ENCODE measurements around the gene NINJ2.

GRCh38 chr12:611721-612120 is 51.5 kb downstream of the NINJ2 start:
- TF ChIP-seq JUND (IDR thresholded peaks at IDR 0.05) = no peak
- TF ChIP-seq, protein P1, sequence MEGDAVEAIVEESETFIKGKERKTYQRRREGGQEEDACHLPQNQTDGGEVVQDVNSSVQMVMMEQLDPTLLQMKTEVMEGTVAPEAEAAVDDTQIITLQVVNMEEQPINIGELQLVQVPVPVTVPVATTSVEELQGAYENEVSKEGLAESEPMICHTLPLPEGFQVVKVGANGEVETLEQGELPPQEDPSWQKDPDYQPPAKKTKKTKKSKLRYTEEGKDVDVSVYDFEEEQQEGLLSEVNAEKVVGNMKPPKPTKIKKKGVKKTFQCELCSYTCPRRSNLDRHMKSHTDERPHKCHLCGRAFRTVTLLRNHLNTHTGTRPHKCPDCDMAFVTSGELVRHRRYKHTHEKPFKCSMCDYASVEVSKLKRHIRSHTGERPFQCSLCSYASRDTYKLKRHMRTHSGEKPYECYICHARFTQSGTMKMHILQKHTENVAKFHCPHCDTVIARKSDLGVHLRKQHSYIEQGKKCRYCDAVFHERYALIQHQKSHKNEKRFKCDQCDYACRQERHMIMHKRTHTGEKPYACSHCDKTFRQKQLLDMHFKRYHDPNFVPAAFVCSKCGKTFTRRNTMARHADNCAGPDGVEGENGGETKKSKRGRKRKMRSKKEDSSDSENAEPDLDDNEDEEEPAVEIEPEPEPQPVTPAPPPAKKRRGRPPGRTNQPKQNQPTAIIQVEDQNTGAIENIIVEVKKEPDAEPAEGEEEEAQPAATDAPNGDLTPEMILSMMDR (IDR thresholded peaks at IDR 0.05) = no peak
